ENCODE measurements around the gene KCNAB2. TPM values are rescaled to one million over a fixed set of nuclear protein-coding genes. Genes with fewer than 3 reads are reported as not detected.
A peak's percentile ranks its signal among the peaks of the same experiment; 100 is the strongest.

The KCNAB2 gene
- total RNA-seq, 4 donors from 2014 or later: 5.4 to 26.4 (median 10.1) TPM

DNA sequence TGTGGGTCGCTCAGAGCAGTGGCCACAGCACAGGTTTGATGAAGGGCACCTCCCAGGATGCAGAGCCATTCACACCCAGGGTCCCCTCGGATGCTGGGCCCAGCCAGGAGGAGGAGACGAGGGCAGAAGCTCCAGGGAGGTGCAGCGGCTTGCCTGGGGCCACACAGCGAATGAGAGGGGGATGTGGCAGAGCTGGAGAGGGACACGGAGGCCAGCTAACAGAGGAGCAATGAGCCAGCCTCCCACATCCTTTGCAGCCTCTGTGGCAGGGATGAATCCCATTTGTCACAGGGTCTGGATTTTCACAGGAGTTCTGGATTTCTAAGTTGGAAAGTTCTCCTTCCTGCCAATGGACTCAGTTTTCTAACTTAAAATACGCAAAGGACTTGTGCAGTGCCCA lies 98.5 kb downstream of the KCNAB2 start:
- no peaks in the 10 kb centered on the region for H3K9me3 ChIP-seq
- H3K27ac ChIP-seq: no peak overlapping the region
- peaks cover 0 to 8% (median 0%) of the 10 kb centered on the region in 4 donors for H3K4me1 ChIP-seq
- H3K36me3 ChIP-seq: no peaks in the 10 kb centered on the region
- no peak overlapping the region for H3K4me3 ChIP-seq
- no peak for DNase-seq
- TF ChIP-seq, protein P1, sequence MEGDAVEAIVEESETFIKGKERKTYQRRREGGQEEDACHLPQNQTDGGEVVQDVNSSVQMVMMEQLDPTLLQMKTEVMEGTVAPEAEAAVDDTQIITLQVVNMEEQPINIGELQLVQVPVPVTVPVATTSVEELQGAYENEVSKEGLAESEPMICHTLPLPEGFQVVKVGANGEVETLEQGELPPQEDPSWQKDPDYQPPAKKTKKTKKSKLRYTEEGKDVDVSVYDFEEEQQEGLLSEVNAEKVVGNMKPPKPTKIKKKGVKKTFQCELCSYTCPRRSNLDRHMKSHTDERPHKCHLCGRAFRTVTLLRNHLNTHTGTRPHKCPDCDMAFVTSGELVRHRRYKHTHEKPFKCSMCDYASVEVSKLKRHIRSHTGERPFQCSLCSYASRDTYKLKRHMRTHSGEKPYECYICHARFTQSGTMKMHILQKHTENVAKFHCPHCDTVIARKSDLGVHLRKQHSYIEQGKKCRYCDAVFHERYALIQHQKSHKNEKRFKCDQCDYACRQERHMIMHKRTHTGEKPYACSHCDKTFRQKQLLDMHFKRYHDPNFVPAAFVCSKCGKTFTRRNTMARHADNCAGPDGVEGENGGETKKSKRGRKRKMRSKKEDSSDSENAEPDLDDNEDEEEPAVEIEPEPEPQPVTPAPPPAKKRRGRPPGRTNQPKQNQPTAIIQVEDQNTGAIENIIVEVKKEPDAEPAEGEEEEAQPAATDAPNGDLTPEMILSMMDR (IDR thresholded peaks at IDR 0.05): no peak
- no peak for TF ChIP-seq POLR2A (IDR thresholded peaks at IDR 0.05)
- H3K27me3 ChIP-seq: no peaks in the 10 kb centered on the region

DNA sequence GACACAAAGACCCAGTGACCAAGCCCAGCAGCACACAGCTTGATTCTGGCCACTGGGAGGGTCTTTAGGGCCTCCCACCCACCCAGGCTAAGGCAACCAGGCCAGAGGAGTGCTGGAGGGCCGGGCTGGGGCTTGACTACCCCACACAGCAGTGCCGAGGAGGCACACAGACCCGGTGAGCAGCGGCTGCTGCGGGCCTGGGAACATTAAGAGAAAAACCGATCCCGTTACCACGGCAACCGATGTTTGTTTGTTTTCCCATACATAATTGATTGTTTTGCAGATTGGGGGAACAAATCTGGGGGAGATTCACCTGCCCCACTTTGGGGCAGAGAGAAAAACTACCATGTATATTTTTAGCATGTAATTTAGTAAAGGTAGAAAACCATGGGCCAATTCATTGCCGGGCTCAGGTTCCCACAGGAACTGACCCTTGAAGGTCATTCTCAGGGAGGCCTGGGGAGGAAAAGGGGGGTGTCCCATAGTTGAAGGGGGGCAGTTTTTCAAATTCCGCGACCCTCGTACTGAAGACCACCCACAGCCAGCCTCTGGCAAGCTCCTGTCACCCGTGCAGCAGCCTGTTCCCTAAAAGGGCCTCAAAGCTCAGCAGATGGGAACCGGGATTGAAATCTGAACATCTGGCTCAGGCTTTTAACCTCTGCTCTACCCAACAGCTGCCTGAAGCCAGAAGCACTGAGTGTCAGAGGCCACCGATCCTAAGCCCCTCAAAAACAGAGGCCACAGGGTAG lies 99.1 kb downstream of the KCNAB2 start:
- TF ChIP-seq, protein P1 (IDR thresholded peaks at IDR 0.05): no peak
- no peak for TF ChIP-seq POLR2A (IDR thresholded peaks at IDR 0.05)
- no peak overlapping the region for H3K27ac ChIP-seq
- H3K9me3 ChIP-seq: no peaks in the 10 kb centered on the region
- no peak overlapping the region for H3K4me3 ChIP-seq
- no peaks in the 10 kb centered on the region for H3K36me3 ChIP-seq
- DNase-seq: no peak
- H3K27me3 ChIP-seq: no peaks in the 10 kb centered on the region
- H3K4me1 ChIP-seq: peaks cover 0 to 8% (median 0%) of the 10 kb centered on the region in 4 donors

GRCh38 chr1:6145396-6145750 lies 99.7 kb downstream of the KCNAB2 start:
- H3K4me3 ChIP-seq: no peak overlapping the region
- no peaks in the 10 kb centered on the region for H3K27me3 ChIP-seq
- H3K36me3 ChIP-seq: no peaks in the 10 kb centered on the region
- H3K9me3 ChIP-seq: no peaks in the 10 kb centered on the region
- no peak for TF ChIP-seq POLR2A (IDR thresholded peaks at IDR 0.05)
- TF ChIP-seq, protein P1 (IDR thresholded peaks at IDR 0.05): no peak
- H3K27ac ChIP-seq: no peak overlapping the region
- peaks cover 0 to 8% (median 0%) of the 10 kb centered on the region in 4 donors for H3K4me1 ChIP-seq
- DNase-seq: no peak

- H3K27ac ChIP-seq: no peak overlapping the region
- no peak for DNase-seq
- H3K27me3 ChIP-seq: no peaks in the 10 kb centered on the region
- no peak overlapping the region for H3K4me3 ChIP-seq
- peaks cover 0 to 8% (median 0%) of the 10 kb centered on the region in 4 donors for H3K4me1 ChIP-seq
- H3K36me3 ChIP-seq: no peaks in the 10 kb centered on the region
- no peaks in the 10 kb centered on the region for H3K9me3 ChIP-seq
- no peak for TF ChIP-seq POLR2A (IDR thresholded peaks at IDR 0.05)
- TF ChIP-seq, protein P1 (IDR thresholded peaks at IDR 0.05): no peak
Measured at GRCh38 chr1:6145864-6146410, 100.2 kb downstream of the KCNAB2 start.

DNA sequence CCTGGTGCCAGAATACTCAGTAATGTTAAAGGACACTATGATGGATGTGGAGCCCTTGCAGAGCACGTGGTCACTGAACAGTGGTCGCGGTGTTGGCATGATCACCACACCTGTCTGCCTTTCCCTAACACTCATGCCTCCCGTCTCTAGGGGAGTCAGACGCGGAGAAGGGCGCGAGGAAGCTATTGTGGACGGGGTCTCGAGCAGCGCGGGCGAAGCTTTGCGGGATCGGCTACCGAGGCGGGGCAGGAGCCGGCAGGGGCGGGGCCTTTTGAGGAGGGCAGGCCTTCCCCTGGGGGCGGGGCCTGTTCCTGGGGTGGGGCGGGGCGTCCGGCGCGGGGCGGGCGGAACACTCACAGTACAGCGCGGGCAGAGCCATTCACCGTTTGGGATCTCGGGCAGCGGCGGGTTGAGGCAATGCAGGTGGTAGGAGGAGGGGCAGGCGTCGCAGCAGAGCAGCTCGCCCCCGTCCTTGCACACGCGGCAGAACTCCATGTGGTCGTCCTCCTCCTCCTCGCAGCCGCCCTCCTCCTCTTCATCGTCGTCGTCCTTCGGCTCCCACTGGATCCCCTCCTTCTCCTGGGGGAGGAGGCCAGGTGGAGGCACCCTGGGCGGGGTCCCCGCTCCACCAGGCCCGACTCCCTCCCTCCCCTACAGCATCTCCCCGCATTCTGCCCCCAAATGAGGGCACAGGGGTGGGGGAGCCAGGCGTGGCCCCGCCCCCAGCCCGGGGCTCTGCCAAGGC lies 103.0 kb downstream of the KCNAB2 start:
- H3K4me1 ChIP-seq: peaks cover 0 to 8% (median 0%) of the 10 kb centered on the region in 4 donors
- no peak for TF ChIP-seq POLR2A (IDR thresholded peaks at IDR 0.05)
- TF ChIP-seq, protein P1 (IDR thresholded peaks at IDR 0.05): no peak
- H3K36me3 ChIP-seq: no peaks in the 10 kb centered on the region
- no peak overlapping the region for H3K27ac ChIP-seq
- H3K27me3 ChIP-seq: no peaks in the 10 kb centered on the region
- H3K9me3 ChIP-seq: no peaks in the 10 kb centered on the region
- peak overlapping the region in 2 of 4 donors; percentile 16 to 30 for H3K4me3 ChIP-seq
- DNase-seq: peak; percentile 29 to 79 (median 69)

All from Peyer's patch (tissue), 4 donors.